SH-SY5Y (cell line): ENCODE results near the gene KCND1.

Experiments used
- GATA2 ChIP-seq: IDR thresholded peaks from 2 replicates; pipeline ENCODE4 v1.6.1; 2011; ENCODE audit warnings: mild to moderate bottlenecking, low read depth, low read length
- GATA3 ChIP-seq: IDR thresholded peaks from 2 replicates; pipeline ENCODE4 v1.6.1; 2011; ENCODE audit warnings: low read depth, mild to moderate bottlenecking, low read length, moderate library complexity

DNA sequence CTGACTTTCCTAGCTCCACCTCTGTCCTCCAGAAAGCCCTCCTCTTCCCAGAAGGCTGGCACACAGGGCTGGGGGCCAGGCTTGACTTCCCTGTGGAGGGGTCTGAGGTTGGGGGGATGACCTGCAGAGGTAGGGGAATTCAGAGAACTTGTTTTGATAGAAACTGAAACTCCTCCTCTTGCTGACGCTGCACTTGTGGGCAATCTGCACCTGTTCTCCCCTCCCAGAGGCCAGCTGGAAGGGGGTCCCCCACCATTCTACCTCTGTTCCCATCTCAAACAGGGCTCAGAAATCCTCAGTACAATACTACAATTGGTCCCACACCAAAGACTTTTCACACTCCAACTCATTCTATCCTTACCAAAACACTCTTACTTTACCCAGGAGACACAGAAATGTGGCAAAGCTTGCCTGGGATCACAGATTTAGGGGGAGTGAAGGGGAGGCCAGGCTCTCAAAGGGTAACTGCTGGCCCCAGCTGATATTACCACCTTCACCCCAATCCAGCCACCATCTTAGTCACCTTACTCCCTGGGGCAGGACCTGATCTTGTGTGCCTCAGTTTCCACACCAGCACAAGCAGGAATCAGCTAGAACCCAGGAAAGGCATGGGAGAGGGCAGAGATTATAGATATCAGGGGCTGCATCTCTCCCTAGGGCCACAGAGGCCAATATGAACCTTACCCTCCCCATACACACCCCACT lies 32.8 kb downstream of the KCND1 start:
- TF ChIP-seq GATA3 (no peak), GATA2 (no peak)
